HG03378 (cell line): ENCODE results near the gene SPRR1A.

Experiments used
- ATAC-seq: cut with Tn5 transposase; IDR thresholded peaks from one replicate; pipeline ENCODE4 v1.9.1; 2021; ENCODE audit warnings: mild to moderate bottlenecking, moderate library complexity; ENCODE audit not compliant: unreplicated experiment

SPRR1A gene

DNA sequence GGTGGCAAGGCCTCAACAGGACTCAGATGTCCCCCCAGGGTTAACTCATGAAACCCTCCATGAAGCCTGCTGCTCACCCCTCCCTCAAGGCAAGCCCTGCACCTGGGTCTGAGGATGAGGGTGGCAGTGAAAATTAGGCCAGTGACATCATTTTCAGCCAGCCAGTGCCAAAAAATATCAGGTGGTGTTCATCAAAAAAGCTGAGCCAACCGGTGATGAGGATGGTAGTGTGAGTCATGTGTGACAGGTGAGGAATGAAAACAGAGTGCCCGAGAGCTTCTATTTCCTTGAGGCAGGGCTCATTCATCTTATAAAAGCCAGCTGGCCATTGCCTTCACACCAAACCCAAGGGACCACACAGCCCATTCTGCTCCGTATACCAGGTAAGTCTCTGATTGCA is at the start of gene SPRR1A:
Gene SPRR1A, plus strand, starts transcription at position 339 of the 400 bp plus-strand sequence. CDS start 1,150 bp downstream, outside the sequence.
- no peak for ATAC-seq

DNA sequence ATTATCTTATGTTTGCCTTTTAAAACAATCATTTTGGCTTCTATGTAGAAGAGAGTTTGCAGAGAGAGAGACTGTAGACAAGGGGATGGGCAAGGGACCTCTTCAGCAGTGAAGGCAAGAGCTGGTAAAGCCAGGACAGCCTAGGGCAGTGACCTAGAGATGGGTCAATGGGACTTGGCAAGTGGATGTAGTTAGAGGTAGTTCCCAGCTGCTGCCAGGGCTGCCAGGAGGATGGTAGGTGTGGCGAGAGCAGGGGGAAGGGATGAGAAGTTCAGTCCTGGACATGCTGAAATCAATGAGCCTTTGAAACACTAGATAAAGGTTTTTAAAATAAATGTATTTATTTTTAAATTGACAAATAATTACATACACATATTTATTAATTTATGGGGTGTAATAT is 43.3 kb upstream of the SPRR1A start:
- ATAC-seq = no peak

DNA sequence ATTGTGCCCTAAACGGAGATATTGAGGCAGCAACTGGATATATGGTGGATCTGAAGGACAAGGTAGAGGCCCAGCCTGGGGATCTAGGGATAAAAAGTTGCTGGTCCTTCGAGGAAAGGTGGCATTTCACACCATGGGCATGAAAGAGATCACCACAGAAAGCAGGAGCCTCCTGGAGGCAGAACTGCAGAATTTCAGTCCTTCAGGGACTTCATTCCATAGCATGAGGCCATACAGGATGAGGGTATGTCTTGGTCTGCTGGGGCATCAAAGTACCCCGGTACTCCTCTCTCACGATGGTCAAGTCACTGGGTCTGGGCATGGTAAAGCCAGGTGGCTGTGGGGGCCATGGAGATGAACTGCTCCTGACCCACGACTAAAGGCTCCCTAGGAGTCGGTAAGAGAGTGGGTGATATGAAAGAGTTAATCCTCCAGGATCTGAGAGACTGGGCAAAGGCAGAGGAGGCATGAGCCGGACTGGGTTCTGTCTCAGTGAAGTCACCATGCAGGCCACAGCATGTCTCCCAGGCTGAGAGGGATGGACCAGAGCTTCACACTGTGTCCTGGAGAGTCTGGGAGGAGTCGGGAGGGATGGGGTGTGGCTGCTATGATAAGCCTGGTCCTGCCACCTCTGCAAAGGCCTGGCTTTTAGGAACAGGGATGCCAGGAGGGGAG is 42.7 kb upstream of the SPRR1A start:
- ATAC-seq = no peak

GRCh38 chr1:152942161-152942560 is 41.7 kb upstream of the SPRR1A start:
- ATAC-seq = no peak

- no peak for ATAC-seq
These were observed 37.6 kb upstream of the SPRR1A start for GRCh38 chr1:152946248-152946647.

DNA sequence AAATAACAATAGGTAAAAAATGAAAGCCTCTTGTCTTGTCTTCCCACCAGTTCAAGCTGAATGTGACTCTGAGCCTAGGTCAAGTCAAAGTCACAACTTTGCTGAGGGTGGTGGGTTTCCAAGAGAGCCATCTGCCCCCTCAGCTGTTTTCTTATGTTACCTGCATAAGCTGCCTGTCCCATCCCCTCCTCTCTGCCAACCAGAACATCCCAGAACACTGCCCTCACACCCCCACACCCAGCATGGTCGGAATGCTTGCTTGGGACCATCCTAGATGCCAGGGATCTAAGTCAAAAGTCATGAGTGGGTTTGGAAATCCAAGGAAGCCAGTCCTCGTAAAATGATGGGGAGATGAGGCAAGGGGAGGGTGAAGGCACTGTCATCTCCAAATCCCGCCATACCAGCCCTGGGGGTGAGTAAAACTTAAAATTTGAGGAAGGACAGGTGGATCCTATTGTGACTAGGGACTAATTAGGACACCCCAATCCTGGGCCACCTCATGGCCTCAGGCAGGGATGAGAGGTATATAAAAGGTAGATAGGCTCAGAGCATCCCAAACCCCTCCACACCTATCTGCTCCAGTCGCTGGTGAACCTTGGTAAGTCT is 37.1 kb upstream of the SPRR1A start, which contains the start of gene SPRR5:
Gene SPRR5, plus strand, starts transcription at position 556 of the 606 bp plus-strand sequence. CDS start 1,349 bp downstream, outside the sequence.
- no peak for ATAC-seq

DNA sequence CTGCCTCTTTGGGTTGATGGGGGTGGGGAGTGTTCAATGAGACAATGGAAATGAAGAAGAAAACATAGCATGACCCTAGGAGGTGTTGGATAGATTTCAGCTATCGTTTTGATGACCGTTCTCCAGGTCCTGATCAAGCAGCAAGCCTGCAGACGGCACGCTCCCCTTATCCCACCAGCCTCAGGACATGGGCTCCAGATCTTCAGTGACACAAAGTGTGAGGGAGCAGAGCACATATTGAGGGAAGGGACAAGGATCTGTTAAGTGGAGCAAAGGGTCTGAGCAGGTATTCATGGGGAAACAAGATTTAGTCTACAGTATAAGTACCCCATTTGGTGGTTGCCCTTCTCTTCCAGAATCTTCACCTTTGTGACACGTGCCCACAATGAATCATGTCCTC is 32.2 kb upstream of the SPRR1A start:
- ATAC-seq = no peak

DNA sequence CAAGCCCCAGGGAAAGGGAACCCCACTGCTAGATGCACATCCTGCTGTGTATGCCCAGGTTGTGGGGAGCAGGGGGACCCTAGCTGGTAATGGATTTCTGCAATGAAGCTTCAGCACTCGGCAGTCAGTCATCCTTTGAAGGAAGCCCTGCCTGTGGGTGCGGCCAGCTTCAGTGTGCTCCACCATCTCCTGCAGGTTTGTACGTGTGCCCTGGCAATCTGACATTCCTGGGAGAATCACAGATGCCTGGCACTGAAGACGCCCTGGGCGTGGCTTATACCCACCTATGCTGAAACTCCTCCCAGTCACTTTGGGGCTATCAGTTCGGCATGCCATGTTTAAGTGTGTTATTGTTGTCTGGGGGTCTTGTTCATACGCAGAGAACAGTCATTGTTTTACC is 30.1 kb upstream of the SPRR1A start:
- ATAC-seq = no peak

- ATAC-seq = no peak
These were observed 29.4 kb upstream of the SPRR1A start for GRCh38 chr1:152954436-152954835.

DNA sequence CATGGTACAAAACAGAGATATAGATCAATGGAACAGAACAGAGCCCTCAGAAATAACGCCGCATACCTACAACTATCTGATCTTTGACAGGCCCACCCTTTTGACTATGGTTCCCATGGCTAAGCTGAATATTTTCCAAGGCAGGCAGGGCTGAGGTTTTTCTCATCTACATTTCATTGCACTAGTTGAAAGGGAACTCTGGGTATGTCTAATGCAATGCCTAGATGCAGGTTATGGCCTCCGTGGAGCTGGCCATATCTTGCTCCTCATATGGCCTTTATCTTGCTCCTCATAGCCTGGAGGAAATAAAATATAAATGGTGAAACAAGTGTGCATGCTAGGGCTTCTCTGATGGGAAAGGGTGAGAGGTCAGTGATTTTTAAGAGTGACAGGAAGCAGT is 26.3 kb upstream of the SPRR1A start:
- no peak for ATAC-seq

GRCh38 chr1:152959273-152959672 is 24.6 kb upstream of the SPRR1A start:
- no peak for ATAC-seq

DNA sequence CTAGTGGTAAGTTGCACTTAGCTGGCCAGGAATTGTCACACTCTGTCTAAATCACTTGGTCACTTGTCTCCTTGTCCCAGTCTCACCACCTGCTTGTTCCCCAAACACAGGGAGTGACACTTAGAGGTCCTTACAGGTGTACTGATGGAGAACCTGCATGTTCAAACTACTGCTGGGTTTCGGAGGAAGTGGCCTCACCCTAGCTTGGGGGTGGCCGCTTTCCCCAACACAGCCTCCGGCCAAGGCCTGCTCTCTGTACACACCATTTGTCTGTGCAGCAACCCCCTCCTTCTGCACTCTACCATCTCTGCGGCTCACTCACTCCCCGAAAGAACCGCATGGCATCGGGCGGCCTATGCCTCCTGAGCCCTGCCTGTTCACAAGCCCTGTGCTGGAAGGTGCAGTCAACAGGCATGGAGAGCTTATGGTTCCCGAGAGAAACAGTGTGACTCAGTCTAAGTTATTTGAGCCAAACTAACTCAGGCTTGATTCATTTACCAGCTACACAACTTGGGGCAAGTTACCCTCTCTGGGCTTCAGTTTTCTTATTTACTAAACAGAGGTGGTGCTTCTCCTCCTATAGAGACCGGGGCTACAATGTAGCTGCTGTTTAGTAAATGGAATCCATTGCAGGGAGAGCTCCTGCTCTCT is 24.0 kb upstream of the SPRR1A start:
- ATAC-seq = no peak

DNA sequence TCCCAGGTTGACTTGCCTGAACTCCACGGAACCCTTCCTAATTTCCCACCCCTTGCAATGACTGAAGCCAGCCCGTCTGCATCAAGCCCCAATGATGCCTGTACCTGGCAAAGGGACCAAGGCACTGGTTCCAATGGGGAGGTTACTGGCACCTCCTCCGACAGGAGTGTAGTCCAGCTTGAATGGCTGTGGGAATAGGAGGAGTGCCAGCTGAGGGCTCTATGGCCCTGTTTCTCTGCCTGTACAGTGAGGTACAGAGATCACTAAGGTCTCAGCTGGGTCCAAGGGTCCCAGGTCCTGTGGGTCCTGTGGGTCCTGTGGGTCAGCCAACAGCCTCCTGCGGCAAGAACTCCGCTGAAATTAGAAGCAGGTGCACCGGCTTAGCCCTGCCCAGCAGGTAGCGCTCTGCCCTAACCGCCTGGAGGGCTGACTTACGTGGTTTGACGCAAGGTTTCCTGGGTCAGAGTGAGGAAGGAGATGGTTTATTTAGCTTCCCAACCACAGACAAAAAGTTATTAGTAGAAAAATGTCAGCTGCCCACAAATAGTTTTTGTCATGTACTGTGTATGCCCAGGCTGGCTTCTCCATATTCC is 23.3 kb upstream of the SPRR1A start:
- no peak for ATAC-seq

DNA sequence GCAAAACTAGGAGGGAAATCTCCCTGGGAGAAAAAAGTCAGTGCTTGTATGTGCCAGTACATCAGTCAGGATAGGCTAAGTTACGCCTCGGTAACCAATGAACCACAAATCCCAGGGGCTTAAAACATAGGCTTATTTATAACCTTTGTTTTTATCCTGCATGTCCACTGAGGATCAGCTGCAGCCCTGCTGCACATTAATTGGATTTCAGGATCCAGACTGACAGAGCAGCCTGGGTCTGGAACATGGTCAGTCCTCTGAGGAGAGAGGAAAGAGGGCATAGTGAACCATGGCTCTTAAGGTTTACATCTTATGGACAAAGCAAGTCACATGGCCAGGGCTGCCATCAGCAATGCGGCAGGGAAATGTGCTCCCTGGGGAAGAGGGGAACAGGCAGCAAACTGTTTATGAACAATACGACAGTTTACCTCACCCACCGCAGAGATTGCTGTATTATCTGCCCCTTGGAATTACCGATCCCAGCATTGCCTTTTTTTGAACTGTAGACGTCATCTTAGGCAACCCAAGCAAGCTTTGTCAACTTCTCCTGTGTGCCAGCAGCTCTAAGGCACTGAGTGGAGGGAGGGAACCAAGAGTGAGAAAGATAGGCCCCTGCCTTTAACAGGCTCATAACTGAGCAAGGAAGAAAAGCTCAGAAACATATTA is 22.5 kb upstream of the SPRR1A start:
- ATAC-seq = no peak

DNA sequence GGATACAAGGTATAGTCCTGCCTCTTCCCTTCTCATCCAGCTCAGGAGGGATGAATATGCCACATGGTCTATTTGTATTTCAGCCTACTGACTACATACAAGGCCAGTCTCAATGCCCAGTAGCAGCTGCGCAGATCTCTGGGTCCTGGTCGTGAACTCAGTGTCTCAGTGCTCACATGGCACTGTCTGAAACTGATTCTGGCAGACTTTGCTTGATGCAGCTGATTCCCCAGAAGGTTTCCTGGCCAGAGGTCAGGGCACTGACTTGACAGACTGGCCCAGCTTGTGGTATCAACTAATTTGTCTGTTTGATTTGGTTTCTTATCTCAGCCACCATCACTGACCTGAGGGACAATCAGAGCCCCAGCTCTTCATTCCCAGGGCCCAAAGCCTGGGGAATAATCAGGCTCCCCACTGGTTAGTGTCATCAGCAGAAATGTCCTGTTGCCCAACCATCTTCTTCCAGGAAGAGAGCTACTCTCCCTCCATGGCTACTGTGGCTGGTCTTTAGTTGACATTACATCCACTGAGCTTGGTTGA is 20.9 kb upstream of the SPRR1A start:
- ATAC-seq = no peak

DNA sequence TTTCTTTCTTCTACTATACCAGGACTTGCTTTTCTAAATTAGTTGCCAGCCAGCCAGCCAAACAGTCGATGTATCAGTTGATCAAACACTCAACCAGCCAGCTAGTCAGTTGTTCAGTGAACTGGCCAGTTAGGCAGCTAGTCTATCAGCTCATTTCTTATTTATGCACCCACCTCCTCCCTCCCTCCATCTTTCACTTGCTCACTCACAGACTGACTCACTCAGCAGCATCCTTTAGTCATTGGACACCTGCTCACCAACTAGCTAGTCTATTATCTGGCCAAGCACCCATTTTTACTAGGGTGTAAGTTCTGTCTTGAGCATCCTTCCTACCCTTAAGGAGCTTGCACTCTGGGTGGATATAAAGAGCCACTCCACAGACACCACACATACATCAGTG is 19.3 kb upstream of the SPRR1A start:
- ATAC-seq = no peak

DNA sequence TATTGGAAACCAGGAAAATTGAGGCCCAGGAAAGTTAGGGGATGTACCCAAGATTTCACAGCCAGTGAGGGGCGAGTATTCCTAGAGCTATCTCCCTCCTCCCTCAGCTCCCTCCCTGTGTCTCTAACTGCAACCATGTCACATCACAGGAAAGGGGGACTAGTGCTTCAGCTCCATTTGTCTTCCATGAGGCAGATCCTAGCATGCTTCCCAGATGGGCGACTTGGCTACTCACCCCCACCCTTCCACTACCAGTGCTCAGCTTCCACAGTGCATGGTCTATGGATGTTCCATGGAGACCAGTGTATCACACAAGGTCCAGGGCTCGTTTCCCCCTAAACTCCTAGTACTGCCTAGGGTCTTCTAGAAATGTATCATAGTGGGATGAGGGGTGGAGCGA is 18.0 kb upstream of the SPRR1A start:
- ATAC-seq = no peak

DNA sequence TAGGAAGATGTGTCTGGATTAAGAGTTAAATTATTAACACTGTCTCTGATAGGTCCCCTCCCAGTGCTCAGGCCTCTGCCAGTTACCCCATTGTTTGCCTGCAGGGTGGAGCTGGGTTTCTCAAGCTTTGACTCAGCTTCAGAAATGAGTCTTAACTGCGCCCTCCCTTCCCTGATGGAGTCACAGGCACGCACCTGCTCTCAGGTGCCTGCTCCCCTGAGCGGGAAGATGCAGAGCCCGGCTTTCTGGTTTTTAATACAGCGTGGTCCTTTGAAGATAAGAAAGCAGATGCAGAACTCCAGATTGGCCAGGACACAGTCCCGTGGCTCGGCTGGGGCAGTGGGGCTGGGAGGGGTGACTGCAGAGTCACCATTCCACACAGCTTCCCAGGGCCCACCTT is 16.7 kb upstream of the SPRR1A start:
- ATAC-seq = no peak

DNA sequence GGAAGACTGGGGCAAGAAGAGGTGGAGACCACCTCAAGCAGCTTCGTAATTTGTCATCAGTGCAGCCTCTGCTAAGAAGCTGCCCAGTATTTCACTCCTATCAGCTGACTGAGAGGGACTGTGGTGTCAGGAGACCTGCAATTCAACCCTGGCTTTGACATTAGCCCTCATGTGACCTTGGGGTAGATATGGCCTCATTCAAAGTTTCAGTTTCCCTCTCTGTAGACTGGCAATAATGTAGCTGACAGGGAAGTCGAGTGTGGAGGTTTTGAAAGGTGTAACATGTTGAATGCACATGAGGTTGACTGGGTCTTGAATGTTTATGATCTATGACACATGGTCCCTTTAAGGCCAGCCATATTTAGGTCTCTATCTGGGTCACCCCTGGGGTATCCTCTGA is 15.6 kb upstream of the SPRR1A start:
- ATAC-seq = peak; percentile 90

- no peak for ATAC-seq
These were observed 14.8 kb upstream of the SPRR1A start for GRCh38 chr1:152969036-152969435.

- no peak for ATAC-seq
These were observed 13.4 kb upstream of the SPRR1A start, which contains the start of gene SPRR4 for GRCh38 chr1:152970495-152970894. SPRR4 (plus strand) TSS chr1:152970648; CDS start chr1:152971891, 1,243 bp downstream.
